Measurements from ENCODE around the gene CACNA1D.

GRCh38 chr3:53712817-53713388 lies 218.5 kb downstream of the CACNA1D start:
- TF ChIP-seq CTCF (IDR thresholded peaks at IDR 0.05) (no peak), POLR2A (IDR thresholded peaks at IDR 0.05) (no peak)
